Dedifferentiated amniotic fluid mesenchymal stem cell (primary cell): ENCODE data around the gene SOCS7.

Source experiments
- DNase-seq: peaks from one replicate; pipeline ENCODE4 v3.0.0-alpha.2; 2016; ENCODE audit errors: extremely low spot score

SOCS7 gene

DNA sequence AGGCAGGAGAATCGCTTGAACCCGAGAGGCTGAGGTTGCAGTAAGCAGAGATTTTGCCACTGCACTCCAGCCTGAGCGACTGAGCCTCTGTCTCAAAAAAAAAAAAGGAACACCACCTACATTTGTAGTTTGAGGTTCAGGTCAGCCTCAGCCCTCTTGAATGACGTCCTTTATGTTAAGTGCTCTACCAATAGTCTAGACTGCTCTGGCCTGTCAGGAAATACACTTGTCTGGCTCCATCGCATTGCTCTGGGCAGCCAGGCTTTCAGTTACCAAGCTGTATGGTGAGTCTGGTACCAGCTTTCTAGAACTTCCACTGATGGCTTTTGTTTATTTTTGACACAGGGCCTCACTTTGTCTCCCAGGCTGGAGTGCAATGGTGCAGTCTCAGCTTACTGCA lies 11.4 kb downstream of the SOCS7 start:
- DNase-seq, result no peak

GRCh38 chr17:38364741-38365140 lies 13.1 kb downstream of the SOCS7 start:
- no peak for DNase-seq

DNA sequence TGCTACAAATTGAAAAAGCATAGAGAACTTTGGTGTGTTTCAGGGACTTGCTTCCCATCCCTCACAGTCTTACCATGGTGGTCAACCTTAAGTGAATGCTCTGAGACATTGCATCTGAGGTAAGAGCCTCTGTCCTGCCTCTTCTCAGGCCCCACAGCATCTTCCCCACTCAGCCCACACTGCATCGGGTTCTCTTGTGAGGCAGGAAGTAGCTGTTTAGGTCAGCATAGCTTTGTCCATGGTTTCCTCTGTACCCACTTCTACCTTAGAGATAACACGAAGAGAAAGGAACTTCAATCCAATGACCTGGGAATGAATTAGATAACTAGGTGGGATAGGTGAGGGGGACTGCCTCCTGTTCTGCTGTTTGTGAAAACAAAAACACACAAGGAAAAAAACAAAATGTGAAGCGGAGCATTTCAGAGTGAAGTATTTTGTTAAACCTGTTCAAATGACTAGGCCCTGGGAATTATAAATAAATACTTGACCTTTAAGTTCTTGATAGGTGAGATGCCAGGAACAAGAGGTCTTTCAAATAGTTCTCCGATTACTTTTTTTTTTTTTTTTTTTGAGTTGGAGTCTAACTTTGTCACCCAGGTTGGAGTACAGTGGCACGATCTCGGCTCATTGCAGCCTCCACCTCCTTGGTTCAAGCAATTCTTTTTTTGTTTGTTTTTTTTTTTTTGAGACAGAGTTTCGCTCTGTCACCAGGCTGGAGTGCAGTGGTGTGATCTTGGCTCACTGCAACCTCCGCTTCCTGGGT lies 17.7 kb downstream of the SOCS7 start:
- no peak for DNase-seq

DNA sequence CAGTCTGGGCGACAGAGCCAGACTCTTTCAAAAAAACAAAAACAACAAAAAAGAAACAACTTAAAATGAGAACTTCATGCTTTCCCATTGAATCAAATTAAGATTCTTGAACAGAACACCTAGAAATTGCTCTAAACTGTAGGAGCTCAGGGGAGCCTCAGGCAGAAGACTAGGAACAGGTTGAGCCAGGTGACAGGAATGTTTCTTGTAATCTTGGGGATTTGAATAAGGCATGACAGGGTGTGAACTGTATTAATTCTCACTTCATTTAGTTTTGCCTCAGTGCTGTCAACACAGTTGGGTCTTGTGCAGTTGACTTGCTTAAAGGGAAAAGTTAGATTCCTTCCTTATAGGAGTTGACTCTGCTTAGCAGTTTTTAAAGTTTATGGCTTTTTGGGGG lies 27.8 kb downstream of the SOCS7 start:
- no peak for DNase-seq

- no peak for DNase-seq
Measured at GRCh38 chr17:38395090-38395489, 43.4 kb downstream of the SOCS7 start.

- DNase-seq, result no peak
Measured at GRCh38 chr17:38397227-38397626, 45.6 kb downstream of the SOCS7 start.

- DNase-seq, result no peak
Measured at GRCh38 chr17:38400286-38400685, 48.6 kb downstream of the SOCS7 start.

GRCh38 chr17:38401459-38401858 lies 49.8 kb downstream of the SOCS7 start:
- DNase-seq, result no peak

- DNase-seq, result peak; percentile 0
Measured at GRCh38 chr17:38402897-38403296, 51.3 kb downstream of the SOCS7 start.

DNA sequence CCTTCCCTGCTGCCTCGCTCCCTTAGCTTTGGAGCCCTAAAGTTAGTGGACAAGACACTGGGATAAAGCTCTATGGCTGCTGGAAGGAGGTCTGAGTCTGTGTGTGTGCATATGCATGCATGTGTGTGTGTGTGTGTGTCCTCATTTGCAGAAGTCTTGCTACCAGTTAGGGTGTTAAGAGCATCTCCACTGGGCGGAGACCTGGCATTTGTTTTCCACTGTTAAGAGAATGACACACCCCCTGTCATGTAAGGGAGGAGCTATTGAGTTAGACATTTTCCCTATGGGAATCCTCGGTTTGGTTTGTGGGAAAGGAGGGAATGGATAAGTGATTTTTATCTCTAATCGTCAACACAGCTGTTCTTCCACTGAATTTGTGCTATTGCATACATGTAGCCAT lies 51.8 kb downstream of the SOCS7 start:
- DNase-seq, result peak; percentile 11

DNA sequence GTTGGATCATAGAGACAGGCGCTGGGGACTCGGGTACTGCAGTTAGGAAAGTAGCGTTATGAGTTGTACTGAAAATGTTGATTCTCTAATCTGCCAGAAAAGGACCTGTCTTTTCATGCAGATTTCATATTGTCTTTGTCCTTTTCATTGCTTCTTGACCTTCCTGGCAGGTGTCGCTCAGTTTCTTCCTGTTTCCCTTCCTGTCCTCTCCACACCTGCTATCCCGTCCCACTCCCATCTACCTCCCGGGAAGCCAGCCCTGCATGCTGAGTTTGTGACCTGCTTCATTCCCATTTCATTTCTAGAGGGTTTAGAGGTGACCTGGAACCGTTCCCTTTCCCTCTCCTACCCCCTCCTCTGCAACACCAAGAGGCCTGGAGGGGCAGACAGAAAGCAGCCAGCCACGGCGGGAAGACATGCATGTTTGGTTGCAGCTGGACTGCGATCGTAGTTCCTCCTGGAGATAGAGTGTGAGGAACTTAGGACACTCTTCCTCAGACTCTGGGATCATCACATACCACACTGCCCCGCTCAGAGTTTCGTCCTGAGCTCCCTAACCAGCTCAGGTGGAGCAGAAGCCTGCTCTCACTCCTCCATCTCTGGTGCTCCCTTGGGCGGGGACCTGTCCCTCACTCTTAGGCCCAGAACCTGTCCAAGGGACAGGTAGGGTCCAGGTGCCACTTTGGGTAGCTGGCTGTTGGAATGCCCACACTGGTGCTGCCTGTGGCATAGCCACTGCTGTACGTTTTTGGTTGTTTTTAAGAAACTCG lies 52.7 kb downstream of the SOCS7 start:
- peak; percentile 9 for DNase-seq

- peak; percentile 1 for DNase-seq
Measured at GRCh38 chr17:38405654-38406053, 54.0 kb downstream of the SOCS7 start.

GRCh38 chr17:38410201-38410600 lies 58.6 kb downstream of the SOCS7 start:
- DNase-seq, result no peak

- peak; percentile 76 for DNase-seq
Measured at GRCh38 chr17:38415250-38416194, 63.9 kb downstream of the SOCS7 start.

GRCh38 chr17:38416840-38417209 lies 65.2 kb downstream of the SOCS7 start:
- no peak for DNase-seq

DNA sequence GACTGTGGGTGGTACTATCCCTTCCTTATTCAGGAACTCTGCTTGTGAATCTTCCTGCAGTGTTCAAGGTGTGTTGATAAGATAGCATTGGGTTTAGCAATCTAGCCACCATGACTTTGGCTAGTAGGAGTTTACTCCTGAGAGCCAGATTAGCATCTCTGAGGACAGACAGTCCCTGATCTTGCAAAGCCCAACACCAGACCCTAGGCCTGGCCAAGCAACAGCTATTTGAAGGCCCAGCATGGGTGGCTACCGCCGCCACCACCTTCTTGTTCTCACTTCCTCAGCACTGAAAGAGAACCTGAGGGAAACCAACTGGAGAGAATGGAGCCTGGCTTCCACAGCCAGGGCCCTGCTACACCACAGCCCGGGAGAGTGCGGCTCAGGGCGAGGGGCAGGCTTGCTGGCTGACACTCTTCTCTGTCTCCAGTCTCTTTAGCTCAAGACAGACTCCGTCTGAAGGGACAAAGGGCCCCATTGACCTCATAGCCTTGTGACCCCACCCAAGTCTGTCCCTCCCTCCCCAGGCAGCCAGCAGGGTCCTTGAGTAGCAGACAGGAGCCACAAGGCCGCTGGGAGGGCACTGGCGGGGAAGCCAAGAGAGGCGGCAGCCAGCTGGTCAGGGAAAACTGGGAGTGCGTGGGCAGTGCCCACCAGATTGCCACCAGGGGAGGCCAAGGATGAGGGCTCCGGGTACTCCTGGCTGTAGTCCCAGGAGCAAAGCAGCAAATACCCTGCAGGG lies 65.7 kb downstream of the SOCS7 start:
- no peak for DNase-seq

DNA sequence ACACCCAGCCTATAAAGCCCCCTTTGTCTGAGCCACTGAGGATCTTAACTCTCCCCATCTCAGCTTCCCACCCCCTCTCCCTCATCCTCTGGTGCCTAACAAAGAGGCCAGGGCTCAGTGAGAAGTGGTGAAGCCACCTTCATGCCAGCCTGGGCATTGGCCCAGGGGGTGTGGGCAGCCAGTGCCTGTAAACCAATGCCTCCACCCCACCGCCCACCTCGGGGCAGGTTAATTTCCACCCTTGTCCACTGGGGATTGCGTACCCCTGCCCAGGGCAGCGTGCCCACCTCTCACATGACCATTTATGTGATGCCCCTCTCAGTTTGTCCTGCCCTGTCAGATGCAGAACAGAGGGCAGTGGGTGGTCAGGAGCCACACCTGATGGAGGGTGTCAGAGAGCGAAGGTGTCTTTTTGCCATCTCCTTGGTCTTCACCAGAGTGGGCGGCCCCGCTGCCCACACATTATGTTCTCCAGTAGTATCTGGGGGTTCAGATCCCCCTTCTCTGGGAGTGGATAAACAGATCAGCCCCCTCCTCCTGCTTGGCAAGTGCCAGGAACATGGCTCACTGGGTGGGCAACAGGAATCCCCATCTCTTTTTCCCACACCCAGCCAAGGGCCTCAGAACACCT lies 66.5 kb downstream of the SOCS7 start:
- no peak for DNase-seq

- DNase-seq, result no peak
Measured at GRCh38 chr17:38418693-38419507, 67.3 kb downstream of the SOCS7 start.

DNA sequence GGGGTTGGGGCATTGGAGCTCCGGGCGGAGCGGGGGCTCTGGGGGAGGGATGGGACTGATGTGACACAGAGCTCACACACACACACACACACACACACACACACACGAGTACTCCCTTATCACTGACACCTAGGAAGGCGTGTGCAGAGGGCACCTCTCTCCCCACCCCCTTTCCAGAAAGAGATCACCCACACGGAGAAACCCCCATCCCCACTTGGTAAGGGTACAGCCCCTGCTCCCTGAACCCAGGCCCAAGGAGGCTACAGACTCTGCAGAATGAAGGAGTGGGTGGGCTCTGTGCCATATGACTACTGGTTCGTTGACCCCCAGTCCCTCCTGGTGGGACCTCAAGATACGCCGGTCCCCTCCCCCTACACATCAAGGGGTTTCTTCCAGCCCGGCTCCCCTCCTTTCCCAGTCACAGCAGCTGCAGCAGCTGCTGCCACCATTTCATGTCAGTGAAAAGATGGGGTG lies 67.9 kb downstream of the SOCS7 start:
- DNase-seq, result no peak

- no peak for DNase-seq
Measured at GRCh38 chr17:38420518-38420917, 68.9 kb downstream of the SOCS7 start.
